GM21367 (cell line): ENCODE results near the gene GH2.
"Not testable (repeated sequence)": the region's sequence is repeated elsewhere in the genome, so short reads cannot be mapped to it uniquely, and the experiment has no call there.

ENCODE experiments used
- ATAC-seq: cut with Tn5 transposase; IDR thresholded peaks from one replicate; pipeline ENCODE4 v1.9.1; 2021; ENCODE audit not compliant: unreplicated experiment

GH2 gene

DNA sequence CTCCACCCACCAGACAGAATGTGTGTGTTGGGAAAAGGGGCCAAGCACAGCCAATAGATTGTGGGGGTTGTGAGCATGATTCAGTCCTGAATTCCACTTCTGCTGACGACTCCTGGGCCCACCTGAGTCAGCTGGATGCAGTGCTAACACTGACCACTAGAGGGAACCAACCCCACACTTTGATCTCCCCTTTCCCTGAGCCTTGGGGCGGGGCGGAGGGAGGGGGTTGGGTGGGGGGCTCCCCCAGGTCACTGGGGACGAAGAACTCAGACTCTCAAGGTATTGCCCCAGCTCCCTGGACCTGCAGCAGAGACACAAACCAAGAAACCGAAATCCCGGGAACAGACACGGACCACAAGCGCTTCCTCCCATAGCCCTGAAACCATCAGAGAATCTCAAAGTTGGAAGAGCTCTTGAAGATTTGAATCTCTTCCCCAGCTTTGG, 29.9 kb upstream of the GH2 start:
- no peak for ATAC-seq

DNA sequence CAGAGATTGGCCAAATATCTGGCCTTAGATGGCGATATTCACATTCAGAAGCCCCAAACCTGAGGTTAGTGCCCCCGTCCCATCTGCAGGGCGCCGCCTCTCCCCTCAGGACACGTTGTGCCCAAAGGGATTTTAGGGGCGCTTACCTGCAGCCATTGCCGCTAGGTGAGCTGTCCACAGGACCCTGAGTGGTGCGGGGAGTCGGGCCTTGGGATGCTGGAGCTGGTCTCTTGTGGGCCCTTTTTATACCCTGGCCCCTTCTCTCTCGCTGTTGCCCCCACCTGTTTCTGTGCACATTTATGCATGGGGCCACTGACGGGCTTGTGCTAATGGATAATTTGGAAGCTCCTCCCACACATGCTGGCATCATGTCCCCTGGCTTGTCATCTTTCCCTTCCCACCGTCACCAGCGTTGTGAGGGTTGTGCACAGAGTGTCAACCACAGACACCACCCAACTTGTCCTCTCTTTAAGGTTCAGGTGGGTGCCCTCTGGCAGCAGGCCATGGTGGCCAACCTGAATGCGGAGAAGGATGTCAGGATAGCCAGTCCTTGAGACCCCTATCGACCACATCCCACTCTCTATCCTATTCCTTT, 29.4 kb upstream of the GH2 start, which contains the start of gene CSHL1:
Gene CSHL1, minus strand, starts transcription at position 218 of the 595 bp plus-strand sequence. Its CDS starts 62 bp downstream, at position 156.
- ATAC-seq = no peak

DNA sequence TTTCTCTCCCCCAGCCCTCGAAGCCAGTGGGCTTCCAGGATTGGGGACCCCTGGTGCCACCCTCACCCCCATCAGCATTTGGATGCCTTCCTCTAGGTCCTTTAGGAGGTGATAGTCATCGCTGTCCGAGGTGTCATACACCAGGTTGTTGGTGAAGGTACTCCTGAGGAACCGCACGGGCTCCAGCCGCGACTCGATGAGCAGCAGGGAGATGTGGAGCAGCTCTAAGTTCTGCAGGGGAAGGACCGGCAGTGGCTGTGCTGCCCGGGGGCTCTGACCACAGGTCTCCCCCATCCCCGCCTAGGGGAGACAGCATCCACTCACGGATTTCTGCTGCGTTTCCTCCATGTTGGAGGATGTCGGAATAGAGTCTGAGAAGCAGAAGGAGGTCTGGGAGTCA, 28.4 kb upstream of the GH2 start:
- no peak for ATAC-seq

DNA sequence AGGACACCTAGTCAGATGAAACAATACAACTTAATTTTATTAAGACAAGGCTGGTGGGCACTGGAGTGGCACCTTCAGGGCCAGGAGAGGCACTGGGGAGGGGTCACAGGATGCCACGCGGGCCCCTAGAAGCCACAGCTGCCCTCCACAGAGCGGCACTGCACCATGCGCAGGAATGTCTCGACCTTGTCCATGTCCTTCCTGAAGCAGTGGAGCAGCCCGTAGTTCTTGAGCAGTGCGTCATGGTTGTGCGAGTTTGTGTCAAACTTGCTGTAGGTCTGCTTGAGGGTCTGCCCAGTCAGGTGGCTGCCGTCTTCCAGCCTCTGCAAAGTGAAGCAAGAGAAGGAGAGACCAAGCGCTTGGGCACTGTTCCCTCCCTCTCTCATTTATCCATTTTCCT, 27.8 kb upstream of the GH2 start:
- not testable (repeated sequence) for ATAC-seq

DNA sequence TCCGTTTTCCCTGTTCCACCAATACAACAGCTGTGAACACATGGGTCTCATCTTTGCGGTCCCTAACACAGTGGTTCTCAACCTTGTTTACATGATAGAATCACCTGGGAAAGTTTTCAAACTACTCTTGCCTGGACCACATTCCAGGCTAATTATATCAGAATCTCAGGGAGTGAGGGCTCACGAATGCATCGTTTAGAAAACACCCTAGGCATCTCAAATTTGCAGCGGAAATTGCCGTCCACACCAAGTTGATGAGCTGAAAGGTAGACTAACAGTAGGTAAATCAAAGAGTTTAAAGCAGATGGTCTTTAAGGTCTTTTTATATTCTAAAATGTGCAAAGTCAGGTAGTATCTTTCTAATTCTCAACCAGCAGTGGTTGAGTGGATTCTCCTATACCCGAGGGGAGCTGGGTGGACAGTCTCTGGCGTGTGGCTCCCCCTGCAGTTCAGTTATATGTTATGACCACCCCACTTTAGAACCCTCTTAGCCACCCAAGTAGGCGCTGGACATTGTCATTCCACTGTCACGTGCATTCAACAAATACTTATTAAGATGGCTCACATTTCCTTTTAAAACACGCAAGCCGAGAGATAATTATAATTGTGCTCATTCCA, 25.5 kb upstream of the GH2 start:
- not testable (repeated sequence) for ATAC-seq

DNA sequence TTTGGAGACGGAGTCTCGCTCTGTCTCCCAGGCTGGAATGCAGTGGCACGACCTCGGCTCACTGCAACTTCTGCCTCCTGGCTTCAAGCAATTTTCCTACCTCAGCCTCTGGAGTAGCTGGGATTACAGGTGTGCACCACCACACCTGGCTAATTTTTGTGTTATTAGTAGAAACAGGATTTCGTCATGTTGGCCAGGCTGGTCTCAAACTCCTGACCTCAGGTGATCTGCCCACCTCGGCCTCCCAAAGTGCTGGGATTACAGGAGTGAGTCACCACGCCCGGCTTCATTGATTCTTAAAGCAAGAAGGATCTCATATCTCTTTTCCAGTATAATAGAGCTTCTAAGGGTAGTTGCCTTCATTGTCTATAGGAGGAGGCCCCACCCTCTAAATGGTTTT, 23.1 kb upstream of the GH2 start:
- ATAC-seq = not testable (repeated sequence)

DNA sequence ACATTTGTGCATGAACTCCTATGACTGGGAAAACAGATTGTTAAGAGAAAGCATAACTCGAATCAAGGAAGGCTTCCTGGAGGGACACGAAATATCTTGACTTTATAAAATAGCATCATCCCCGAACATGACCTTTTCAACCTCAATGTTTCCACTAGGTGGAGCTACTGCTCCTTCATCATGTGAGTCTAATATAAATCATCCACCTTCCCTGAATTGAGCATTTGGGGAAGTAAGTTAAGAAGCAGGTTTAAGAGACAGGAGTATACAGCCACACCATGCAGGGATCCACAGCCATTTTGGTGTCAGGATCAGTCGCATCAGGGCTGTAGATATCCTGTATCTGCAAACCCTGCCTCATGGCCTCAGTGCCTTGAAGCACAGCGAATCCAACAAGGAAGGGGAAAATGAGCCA, 22.1 kb upstream of the GH2 start:
- not testable (repeated sequence) for ATAC-seq

DNA sequence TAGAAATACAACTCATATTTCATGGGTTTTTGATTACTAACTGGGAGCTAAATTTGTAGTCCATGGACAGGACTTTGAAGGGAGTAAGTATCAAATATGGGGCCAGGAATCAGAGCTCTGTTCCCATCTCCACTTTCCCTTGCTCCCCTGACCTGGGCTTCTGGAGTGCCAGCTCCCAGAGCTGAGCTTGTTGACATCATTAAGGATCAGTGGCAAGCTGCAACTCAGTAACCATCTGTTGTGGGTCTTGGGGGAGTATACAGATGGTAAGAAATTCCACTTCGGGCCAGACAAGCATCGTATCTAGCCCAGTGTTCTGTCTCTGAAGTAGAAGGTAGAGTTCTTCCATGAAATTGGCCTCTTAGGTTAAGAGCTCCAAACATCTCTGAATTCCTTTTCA, 20.2 kb upstream of the GH2 start:
- ATAC-seq = not testable (repeated sequence)

DNA sequence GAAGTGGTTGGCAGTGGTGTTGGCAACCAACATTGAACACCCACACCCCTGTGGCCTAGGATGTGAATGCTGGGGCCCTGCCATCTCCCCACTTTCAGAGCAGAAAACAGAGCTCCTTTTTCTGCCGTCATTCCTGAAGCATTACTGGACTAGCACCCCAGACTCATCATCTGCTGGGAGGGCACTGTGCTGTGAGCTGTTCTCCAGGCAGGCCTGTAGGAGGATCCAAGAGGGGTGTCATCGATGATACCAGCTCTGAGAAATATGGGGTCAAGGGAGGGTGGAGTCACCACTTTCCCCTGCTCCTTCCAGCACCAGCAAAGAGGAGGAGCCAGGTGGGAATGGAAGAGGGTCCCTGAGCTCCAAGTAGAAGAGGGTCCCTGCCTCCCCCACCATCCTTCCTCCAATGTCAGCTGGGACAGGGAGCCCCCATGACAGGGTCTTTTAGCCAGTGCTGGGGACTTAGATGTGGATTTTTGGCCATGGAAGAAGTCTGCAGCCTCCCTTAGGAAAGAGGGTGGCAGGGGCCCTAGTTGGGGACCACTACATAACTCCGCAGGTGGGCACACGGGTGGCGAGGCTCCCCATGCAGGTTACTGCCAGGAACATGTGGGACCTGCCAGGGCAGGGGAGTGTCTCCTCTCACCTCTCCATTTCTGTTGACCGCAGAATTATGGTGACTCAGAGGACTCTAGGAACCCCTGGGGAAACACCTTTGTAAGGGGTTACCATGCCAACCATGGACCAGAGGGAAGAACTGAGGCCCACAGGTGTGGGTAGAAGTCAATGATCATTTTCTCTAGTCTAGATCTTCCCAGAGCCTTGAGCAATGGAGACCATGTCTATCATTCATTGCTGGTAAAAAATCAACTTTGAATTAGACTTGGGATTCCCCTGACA, 17.4 kb upstream of the GH2 start:
- not testable (repeated sequence) for ATAC-seq

DNA sequence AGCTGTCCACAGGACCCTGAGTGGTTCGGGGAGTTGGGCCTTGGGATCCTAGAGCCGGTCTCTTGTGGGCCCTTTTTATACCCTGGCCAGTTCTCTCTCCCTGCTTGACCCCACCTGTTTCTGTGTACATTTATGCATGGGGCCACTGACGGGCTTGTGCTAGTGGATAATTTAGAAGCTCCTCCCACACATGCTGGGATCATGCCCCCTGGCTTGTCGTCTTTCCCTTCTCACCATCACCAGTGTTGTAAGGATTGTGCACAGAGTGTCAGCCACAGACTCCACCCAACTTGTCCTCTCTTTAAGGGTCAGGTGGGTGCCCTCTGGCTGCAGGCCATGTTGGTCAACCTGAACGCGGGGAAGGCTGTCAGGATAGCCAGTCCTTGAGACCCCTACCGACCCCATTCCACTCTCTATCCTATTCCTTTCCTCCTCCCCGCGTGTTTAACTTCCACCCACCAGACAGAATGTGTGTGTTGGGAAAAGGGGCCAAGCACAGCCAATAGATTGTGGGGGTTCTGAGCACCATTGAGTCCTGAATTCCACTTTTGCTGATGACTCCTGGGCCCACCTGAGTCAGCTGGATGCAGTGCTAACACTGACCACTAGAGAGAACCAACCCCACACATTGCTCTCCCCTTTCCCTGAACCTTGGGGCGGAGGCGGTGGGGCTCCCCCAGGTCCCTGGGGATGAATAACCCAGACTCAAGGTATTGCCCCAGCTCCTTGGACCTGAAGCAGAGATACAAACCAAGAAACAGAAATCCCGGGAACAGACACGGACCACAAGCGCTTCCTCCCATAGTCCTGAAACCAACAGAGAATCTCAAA, 15.0 kb upstream of the GH2 start, which contains the start of gene CSH1:
Gene CSH1, minus strand, starts transcription at position 51 of the 831 bp plus-strand sequence. CDS start 63 bp downstream, outside the sequence.
- ATAC-seq = not testable (repeated sequence)

DNA sequence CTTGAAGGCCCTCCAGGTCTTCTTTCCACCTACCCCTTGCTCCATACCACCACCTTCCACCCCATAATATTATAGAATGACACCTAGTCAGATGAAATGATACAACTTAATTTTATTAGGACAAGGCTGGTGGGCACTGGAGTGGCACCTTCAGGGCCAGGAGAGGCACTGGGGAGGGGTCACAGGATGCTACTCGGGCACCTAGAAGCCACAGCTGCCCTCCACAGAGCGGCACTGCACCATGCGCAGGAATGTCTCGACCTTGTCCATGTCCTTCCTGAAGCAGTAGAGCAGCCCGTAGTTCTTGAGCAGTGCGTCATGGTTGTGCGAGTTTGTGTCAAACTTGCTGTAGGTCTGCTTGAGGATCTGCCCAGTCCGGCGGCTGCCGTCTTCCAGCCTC, 13.1 kb upstream of the GH2 start:
- ATAC-seq = not testable (repeated sequence)

DNA sequence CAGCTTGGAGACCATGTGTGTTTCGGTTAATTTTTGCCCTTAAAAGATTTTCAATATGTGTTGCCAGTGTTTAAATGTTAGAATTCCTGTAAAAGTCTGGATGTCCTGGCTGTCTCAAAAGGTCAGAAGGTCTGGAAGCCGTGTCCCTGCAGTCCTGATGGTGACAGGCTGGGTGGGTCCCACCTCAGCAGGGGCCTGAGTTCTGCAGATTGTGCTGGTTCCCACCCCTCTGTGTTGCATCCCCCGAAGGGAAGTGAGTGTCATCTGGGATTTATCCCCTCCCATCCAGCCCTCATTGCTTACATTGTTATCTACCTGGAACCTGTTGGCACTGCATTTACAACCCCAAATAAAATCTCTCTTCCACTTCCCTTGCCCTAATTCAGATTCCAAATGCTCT, 12.3 kb upstream of the GH2 start:
- not testable (repeated sequence) for ATAC-seq

DNA sequence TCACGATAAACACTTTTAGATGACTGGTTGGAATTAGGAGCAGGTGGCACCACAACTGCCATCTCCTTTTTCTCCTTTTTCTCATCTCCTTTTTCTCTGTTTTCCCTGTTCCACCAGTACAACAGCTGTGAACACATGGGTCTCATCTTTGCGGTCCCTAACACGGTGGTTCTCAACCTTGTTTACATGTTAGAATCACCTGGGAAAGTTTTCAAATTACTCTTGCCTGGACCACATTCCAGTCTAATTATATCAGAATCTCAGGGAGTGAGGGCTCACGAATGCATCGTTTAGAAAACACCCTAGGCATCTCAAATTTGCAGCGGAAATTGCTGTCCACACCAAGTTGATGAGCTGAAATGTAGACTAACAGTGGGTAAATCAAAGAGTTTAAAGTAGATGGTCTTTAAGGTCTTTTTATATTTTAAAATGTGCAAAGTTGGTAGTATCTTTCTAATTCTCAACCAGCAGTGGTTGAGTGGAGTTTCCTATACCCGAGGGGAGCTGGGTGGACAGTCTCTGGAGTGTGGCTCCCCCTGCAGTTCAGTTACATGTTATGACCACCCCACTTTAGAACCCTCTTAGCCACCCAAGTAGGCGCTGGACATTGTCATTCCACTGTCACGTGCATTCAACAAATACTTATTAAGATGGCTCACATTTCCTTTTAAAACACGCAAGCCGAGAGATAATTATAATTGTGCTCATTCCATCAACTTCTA, 10.7 kb upstream of the GH2 start:
- ATAC-seq = not testable (repeated sequence)

DNA sequence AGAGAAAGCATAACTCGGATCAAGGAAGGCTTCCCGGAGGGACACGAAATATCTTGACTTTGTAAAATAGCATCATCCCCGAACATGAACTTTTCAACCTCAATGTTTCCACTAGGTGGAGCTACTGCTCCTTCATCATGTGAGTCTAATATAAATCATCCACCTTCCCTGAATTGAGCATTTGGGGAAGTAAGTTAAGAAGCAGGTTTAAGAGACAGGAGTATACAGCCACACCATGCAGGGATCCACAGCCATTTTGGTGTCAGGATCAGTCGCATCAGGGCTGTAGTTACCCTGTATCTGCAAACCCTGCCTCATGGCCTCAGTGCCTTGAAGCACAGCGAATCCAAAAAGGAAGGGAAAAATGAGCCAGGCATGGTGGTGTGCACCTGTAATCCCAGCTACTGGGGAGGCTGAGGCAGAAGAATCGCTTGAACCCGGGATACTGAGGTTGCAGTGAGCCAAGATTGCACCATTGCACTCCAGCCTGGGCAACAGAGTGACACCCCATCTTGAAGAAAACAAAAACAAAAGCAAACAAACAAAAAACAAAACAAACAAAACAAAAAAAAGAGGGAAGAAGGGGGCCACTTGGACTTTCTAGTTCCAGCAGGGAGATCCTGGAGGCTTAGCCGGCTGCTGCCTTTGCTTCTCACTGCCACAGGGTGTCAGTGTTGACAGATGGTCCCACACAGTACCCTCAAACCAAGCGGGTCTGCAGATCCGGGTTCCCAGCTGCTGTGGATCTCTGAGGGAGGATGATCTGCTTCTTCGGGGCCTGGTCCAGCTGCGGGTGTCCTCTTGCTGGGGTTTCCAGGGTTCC, 7.5 kb upstream of the GH2 start:
- not testable (repeated sequence) for ATAC-seq

DNA sequence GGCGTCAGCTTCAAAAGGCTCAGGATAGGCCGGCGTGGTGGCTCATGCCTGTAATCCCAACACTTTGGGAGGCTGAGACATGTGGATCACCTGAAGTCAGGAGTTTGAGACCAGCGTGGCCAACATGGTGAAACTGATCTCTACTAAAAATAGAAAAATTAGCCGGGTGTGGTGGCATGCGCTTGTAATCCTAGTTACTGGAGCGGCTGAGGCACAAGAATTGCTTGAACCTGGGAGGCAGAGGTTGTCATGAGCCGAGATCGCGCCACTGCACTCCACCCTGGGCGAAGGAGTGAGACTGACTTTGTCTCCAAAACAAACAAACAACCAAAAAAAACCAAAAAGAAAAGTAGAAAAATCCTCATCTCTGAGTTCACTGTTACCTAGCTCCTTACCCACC, 3.4 kb upstream of the GH2 start:
- not testable (repeated sequence) for ATAC-seq

DNA sequence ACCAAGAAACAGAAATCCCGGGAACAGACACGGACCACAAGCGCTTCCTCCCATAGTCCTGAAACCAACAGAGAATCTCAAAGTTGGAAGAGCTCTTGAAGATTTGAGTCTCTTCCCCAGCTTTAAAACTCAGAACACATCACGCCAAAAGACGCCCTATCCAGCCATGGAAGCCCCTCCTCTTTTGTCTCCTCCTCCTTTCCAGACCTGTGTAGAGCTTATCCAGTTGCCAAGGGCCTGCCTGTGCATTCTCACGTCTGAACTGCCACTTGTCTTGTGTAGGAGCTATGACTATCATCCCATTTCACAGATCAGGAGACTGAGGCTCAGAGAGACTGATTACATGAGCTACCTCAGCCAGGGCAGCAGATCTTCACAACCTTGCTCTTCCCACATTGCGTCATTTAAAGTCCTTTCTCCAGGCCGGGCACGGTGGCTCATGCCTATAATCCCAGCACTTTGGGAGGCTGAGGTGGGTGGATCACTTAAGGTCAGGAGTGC, 932 bp upstream of the GH2 start:
- not testable (repeated sequence) for ATAC-seq

DNA sequence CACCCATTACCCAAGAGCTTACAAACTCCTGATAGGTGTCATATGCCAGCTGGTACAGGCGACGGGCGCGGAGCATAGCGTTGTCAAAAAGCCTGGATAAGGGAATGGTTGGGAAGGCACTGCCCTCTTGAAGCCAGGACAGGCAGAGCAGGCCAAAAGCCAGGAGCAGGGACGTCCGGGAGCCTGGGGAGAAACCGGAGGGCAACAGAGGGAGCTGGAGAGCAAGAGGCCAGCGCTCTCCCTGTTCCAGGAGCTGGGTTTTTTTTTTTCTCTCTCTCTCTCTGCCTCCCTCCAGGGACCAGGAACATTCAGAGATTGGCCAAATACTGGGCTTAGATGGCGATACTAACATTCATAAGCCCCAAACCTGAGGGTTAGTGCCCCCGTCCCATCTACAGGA, 407 bp downstream of the GH2 start:
- not testable (repeated sequence) for ATAC-seq

DNA sequence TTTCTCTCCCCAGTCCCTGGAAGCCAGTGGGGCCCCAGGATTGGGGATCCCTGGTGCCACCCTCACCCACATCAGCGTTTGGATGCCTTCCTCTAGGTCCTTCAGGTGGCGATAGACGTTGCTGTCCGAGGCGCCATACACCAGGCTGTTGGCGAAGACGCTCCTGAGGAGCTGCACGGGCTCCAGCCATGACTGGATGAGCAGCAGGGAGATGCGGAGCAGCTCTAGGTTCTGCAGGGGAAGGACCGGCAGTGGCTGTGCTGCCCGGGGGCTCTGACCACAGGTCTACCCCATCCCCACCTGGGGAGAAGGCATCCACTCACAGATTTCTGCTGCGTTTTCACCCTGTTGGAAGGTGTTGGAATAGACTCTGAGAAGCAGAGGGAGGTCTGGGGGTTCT, 1.0 kb downstream of the GH2 start:
- ATAC-seq = no peak

DNA sequence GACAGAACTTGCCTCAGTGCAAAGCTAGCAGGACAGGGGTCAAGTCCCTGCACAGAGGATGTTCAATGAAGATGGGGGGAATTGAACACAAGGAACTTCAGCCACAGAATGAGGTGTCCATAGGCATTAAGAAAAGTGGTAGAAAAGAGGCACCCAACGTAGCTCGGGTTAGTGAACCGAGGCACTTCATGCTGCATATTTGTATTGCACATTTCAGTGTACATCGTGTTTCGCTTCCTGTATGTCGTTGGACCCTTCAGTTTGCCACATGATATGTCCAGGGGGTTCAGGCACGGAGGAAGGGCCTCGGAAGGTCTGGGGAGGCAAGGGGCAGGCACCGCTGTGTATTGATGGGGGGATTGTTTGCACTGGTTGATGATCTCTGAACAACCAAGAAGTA, 3.3 kb downstream of the GH2 start:
- not testable (repeated sequence) for ATAC-seq
